Measurements from ENCODE around the gene CHST15. TPM values are rescaled to one million over a fixed set of nuclear protein-coding genes. Genes with fewer than 3 reads are reported as not detected.

CHST15 gene
- total and polyA plus RNA-seq, 4 donors = 4.5 to 43.8 (median 25.0) TPM

DNA sequence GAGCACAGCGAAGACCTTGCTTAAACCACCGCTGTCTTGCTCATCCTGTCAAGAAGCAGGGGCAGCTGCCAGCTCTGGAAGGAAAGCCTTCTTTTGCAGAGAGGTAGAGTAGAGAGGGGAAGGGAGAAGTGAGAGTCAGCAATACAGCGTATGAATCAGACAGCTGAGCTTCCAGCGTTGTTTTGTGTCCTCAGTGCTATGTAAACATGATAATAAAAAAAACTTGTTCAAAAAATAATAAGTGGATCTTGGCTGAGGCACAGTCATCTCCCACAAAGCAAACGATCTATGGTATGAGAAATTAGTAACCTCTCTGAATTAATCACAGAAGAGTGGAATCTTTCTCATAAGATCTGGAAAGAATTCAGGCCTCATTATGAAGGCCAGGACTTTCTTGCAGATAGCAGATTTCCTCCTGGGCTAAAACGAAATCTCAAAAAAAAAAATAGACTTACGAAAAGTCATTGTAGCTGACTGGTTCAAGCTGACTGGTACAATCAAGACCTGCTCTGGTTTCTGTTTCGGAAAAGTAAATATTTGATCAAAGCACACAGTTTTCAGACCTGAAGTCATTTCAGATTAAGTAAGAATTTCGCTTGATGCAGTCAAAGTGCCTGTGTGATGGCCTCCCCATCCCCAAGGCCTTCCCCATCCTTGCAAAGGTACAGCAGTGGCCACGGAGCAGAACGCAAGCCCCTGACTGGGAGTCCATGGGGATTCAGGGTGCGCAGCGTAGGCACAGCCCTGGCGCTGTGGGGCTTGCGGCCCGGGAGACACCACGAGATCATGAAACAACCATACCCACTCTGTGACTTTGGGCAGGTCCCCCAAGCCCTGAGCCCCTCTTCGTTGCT, 29.4 kb downstream of the CHST15 start:
- H3K9me3 ChIP-seq (ENCODE audit: control insufficient read depth, low read length) = no peaks in the 10 kb centered on the region
- intact Hi-C loops (cut with DNase I) = no loop called here
- DNase-seq = peak in 1 of 2 donors; percentile 55
- no peak overlapping the region for H3K27ac ChIP-seq (ENCODE audit: low read depth in 1 of 2, low read length in 2 of 2)
- no peak for ATAC-seq (ENCODE audit: low FRiP score)
- 66 to 70% methylated on average over 18 of the region's 18 CpGs for WGBS, 2 donors
- H3K36me3 ChIP-seq (ENCODE audit: control insufficient read depth in 1 of 2, insufficient read depth in 2 of 2, low read length in 1 of 2) = no peaks in the 10 kb centered on the region
- no peak overlapping the region for H3K4me3 ChIP-seq (ENCODE audit: low read length in 2 of 2)
- no peaks in the 10 kb centered on the region for H3K27me3 ChIP-seq (ENCODE audit: control insufficient read depth in 1 of 2, insufficient read depth in 2 of 2, low read length in 1 of 2)
- no peaks in the 10 kb centered on the region for H3K4me1 ChIP-seq (ENCODE audit: control insufficient read depth in 1 of 2, insufficient read depth in 2 of 2, low read length in 2 of 2)

DNA sequence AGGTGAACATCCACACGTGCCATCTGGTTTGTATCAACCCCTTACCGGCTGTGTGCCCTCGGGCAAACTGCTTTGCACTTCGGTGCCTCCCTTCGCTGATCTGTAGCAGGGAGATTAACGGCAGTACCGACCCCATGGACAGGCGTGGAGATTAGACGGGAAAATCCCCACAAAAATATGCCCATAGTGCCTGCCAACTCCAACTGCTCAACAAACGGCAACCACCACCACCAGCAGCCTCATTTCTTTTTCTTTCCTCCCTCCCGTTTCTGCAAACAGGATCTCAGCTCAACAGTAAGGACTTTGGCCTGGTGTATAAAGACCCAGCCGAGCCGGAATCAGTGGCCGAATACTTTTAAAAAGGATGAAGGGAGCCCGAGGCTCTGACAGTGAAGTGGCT, 31.0 kb downstream of the CHST15 start:
- WGBS, 2 donors = 84 to 91% methylated on average over 15 of the region's 15 CpGs
- ATAC-seq (ENCODE audit: low FRiP score) (no peak), DNase-seq (peak in 1 of 2 donors; percentile 33)
- Histone ChIP-seq H3K4me1 (ENCODE audit: control insufficient read depth in 1 of 2, insufficient read depth in 2 of 2, low read length in 2 of 2) (no peaks in the 10 kb centered on the region), H3K9me3 (ENCODE audit: control insufficient read depth, low read length) (no peaks in the 10 kb centered on the region), H3K27ac (ENCODE audit: low read depth in 1 of 2, low read length in 2 of 2) (no peak overlapping the region), H3K36me3 (ENCODE audit: control insufficient read depth in 1 of 2, insufficient read depth in 2 of 2, low read length in 1 of 2) (no peaks in the 10 kb centered on the region), H3K27me3 (ENCODE audit: control insufficient read depth in 1 of 2, insufficient read depth in 2 of 2, low read length in 1 of 2) (no peaks in the 10 kb centered on the region), H3K4me3 (ENCODE audit: low read length in 2 of 2) (no peak overlapping the region)
- intact Hi-C loops (cut with DNase I) = no loop called here

DNA sequence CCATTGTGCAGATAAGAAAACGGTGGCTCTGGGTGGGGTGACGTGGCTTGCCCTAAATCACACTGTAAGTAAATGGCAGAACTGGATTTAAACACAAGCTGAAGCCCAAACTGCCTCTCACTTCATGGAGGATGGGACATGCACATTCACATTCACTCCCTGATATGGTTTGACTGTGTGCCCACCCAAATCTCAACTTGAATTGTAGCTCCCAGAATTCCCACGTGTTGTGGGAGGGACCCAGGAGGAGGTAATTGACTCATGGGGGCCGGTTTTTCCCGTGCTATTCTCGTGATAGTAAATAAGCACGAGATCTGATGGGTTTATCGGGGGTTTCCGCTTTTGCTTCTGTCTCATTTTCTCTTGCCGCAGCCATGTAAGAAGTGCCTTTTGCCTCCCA, 32.4 kb downstream of the CHST15 start:
- intact Hi-C loops (cut with DNase I) = no loop called here
- Histone ChIP-seq H3K27ac (ENCODE audit: low read depth in 1 of 2, low read length in 2 of 2) (no peak overlapping the region), H3K4me1 (ENCODE audit: control insufficient read depth in 1 of 2, insufficient read depth in 2 of 2, low read length in 2 of 2) (no peaks in the 10 kb centered on the region), H3K27me3 (ENCODE audit: control insufficient read depth in 1 of 2, insufficient read depth in 2 of 2, low read length in 1 of 2) (no peaks in the 10 kb centered on the region), H3K36me3 (ENCODE audit: control insufficient read depth in 1 of 2, insufficient read depth in 2 of 2, low read length in 1 of 2) (no peaks in the 10 kb centered on the region), H3K9me3 (ENCODE audit: control insufficient read depth, low read length) (no peaks in the 10 kb centered on the region), H3K4me3 (ENCODE audit: low read length in 2 of 2) (no peak overlapping the region)
- DNase-seq = peak in 1 of 2 donors; percentile 1
- ATAC-seq (ENCODE audit: low FRiP score) = no peak
- 87 to 89% methylated on average over 10 of the region's 10 CpGs for WGBS, 2 donors

DNA sequence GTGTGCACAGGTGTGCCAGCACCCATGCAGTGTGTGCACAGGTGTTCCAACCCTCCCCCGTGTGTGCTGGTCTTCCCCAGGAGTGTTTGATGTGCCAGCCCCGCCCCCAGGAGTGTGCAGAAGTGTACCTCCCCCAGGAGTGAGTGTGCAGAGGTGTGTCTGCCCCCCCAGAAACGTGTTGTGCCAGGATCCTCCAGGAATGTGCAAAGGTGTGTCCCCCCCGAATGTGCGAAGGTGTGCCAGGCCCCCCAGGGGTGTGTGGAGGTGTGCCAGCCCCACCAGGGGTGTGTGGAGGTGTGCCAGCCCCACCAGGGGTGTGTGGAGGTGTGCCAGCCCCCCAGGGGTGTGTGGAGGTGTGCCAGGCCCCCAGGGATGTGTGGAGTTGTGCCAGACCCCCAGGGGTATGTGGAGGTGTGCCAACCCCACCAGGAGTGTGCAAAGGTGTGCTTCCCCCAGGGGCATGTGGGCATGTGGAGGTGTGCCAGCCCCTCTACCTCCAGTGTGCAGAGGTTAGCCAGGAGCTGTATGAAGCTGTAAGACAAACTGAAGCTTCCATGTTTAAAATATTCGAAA, 33.2 kb downstream of the CHST15 start:
- no peaks in the 10 kb centered on the region for H3K9me3 ChIP-seq (ENCODE audit: control insufficient read depth, low read length)
- no peaks in the 10 kb centered on the region for H3K4me1 ChIP-seq (ENCODE audit: control insufficient read depth in 1 of 2, insufficient read depth in 2 of 2, low read length in 2 of 2)
- WGBS, 2 donors = 79 to 85% methylated on average over 6 of the region's 6 CpGs
- no peaks in the 10 kb centered on the region for H3K27me3 ChIP-seq (ENCODE audit: control insufficient read depth in 1 of 2, insufficient read depth in 2 of 2, low read length in 1 of 2)
- H3K4me3 ChIP-seq (ENCODE audit: low read length in 2 of 2) = no peak overlapping the region
- intact Hi-C loops (cut with DNase I) = no loop called here
- no peaks in the 10 kb centered on the region for H3K36me3 ChIP-seq (ENCODE audit: control insufficient read depth in 1 of 2, insufficient read depth in 2 of 2, low read length in 1 of 2)
- no peak for ATAC-seq (ENCODE audit: low FRiP score)
- DNase-seq = peak in 1 of 2 donors; percentile 68
- H3K27ac ChIP-seq (ENCODE audit: low read depth in 1 of 2, low read length in 2 of 2) = no peak overlapping the region

DNA sequence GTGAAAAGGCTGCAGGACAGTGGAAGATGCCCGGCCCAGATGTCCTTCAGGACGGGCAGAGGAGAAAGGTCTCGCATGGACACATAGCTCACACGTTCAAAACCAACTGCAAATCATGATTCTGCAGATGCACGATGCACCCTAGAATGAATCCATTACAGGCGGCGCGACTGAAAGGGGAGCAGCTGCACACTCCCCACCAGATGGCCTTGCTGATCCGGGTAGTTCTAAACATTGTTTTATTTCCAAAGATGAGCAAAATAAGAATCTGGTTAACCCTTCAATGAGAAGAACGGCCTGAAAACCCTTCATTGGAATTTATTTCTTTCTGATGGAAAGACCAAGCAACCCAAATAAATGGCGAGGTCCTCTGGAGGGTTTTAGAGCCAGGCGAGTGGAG, 33.8 kb downstream of the CHST15 start:
- no peaks in the 10 kb centered on the region for H3K36me3 ChIP-seq (ENCODE audit: control insufficient read depth in 1 of 2, insufficient read depth in 2 of 2, low read length in 1 of 2)
- 90 to 92% methylated on average over 12 of the region's 12 CpGs for WGBS, 2 donors
- no peaks in the 10 kb centered on the region for H3K4me1 ChIP-seq (ENCODE audit: control insufficient read depth in 1 of 2, insufficient read depth in 2 of 2, low read length in 2 of 2)
- intact Hi-C loops (cut with DNase I) = no loop called here
- DNase-seq (peak in 1 of 2 donors; percentile 26), ATAC-seq (ENCODE audit: low FRiP score) (no peak)
- no peaks in the 10 kb centered on the region for H3K27me3 ChIP-seq (ENCODE audit: control insufficient read depth in 1 of 2, insufficient read depth in 2 of 2, low read length in 1 of 2)
- no peak overlapping the region for H3K27ac ChIP-seq (ENCODE audit: low read depth in 1 of 2, low read length in 2 of 2)
- no peak overlapping the region for H3K4me3 ChIP-seq (ENCODE audit: low read length in 2 of 2)
- H3K9me3 ChIP-seq (ENCODE audit: control insufficient read depth, low read length) = no peaks in the 10 kb centered on the region

DNA sequence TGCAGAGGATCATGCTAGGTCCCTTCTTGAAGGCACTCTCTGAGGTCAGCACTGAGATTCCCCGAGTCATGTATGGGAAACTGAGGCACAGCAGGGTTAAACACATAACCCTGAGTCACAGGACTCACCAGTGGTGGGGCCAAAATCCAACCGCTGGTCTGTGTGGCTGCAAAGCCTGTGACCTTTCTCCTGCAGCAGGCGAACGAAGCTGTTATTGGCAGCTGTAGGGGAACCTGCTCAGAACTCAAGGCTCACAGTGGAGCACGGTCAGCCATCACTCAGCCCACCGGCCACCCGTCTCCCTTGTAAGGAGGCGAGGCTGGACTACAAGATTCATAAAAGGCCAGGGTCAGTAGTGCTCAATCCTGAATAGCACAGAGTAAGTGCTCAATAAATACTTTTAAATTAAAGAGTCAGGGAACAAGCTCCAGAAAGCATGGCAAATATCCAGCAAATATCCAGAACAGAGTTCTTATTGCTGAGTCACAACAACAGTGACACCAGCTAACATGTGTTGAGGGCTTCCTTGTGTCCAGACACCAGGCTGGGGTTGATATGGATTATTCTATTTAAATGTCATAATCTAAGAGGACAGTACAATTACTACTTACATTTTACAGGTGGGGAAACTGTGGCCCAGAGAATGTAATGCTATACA, 34.9 kb downstream of the CHST15 start:
- H3K27me3 ChIP-seq (ENCODE audit: control insufficient read depth in 1 of 2, insufficient read depth in 2 of 2, low read length in 1 of 2) = no peaks in the 10 kb centered on the region
- DNase-seq (peak in 1 of 2 donors; percentile 32), ATAC-seq (ENCODE audit: low FRiP score) (no peak)
- intact Hi-C loops (cut with DNase I) = no loop called here
- no peak overlapping the region for H3K4me3 ChIP-seq (ENCODE audit: low read length in 2 of 2)
- no peaks in the 10 kb centered on the region for H3K36me3 ChIP-seq (ENCODE audit: control insufficient read depth in 1 of 2, insufficient read depth in 2 of 2, low read length in 1 of 2)
- H3K27ac ChIP-seq (ENCODE audit: low read depth in 1 of 2, low read length in 2 of 2) = no peak overlapping the region
- H3K9me3 ChIP-seq (ENCODE audit: control insufficient read depth, low read length) = no peaks in the 10 kb centered on the region
- WGBS, 2 donors = 91 to 92% methylated on average over 8 of the region's 8 CpGs
- no peaks in the 10 kb centered on the region for H3K4me1 ChIP-seq (ENCODE audit: control insufficient read depth in 1 of 2, insufficient read depth in 2 of 2, low read length in 2 of 2)

DNA sequence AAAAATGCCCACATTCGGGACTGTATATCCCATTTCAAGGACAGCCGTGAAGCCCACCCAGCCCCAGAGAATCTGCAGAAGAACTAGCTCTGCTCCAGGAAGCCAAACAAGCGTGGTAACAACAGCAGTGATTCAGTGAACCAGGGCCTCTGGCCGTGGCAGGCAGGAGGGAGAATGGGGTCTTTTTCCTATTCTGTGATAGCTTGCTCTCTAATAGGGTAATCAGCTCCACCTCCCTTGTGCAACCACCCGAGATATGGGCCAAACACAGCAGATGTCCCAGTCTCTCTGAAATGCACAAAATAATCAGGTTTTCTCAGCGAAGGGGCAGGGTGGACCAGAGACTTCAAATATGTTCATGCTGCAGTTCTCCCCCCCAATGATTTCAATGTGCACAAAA, 35.8 kb downstream of the CHST15 start:
- 88 to 90% methylated on average over 6 of the region's 6 CpGs for WGBS, 2 donors
- no peaks in the 10 kb centered on the region for H3K4me1 ChIP-seq (ENCODE audit: control insufficient read depth in 1 of 2, insufficient read depth in 2 of 2, low read length in 2 of 2)

DNA sequence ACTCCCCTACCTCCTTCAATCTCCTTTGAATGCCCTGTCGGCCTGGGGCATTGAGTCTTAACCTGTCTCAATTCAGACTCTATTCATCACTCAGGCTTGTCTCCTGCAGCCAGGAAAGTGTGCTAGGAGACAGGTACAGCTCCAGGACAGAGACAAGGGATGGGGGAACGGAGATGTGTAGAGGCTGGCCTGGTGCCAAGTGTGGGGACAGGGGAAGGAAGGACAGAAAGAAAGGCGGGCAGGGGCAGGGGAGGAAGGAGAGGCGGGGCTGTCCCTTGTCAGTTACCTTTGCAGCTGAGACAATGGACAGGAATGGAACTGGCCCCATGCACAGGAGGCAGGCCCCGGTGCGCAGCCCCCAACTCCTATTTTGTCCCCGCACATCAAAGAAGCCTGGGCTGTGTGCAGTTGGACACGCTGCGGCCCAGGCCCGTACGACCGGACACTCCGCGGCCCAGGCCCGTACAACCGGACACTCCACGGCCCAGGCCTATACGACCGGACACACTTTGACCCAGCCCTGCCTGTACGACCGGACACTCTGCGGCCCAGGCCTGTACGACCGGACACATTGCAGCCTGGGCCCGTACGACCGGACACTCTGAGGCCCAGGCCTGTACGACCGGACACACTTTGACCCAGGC, 36.9 kb downstream of the CHST15 start:
- WGBS, 2 donors = 95 to 97% methylated on average over 28 to 29 of the region's 29 CpGs
- Histone ChIP-seq H3K4me3 (ENCODE audit: low read length in 2 of 2) (no peak overlapping the region), H3K4me1 (ENCODE audit: control insufficient read depth in 1 of 2, insufficient read depth in 2 of 2, low read length in 2 of 2) (no peaks in the 10 kb centered on the region), H3K27me3 (ENCODE audit: control insufficient read depth in 1 of 2, insufficient read depth in 2 of 2, low read length in 1 of 2) (no peaks in the 10 kb centered on the region), H3K9me3 (ENCODE audit: control insufficient read depth, low read length) (no peaks in the 10 kb centered on the region), H3K36me3 (ENCODE audit: control insufficient read depth in 1 of 2, insufficient read depth in 2 of 2, low read length in 1 of 2) (no peaks in the 10 kb centered on the region), H3K27ac (ENCODE audit: low read depth in 1 of 2, low read length in 2 of 2) (no peak overlapping the region)
- DNase-seq (peak in 1 of 2 donors; percentile 74), ATAC-seq (ENCODE audit: low FRiP score) (peak; percentile 44)
- intact Hi-C loops (cut with DNase I) = no loop called here

More for the DNA sequence above, 35.8 kb downstream of the CHST15 start:
- H3K4me3 ChIP-seq (ENCODE audit: low read length in 2 of 2) = no peak overlapping the region
- DNase-seq (peak in 1 of 2 donors; percentile 10), ATAC-seq (ENCODE audit: low FRiP score) (no peak)
- intact Hi-C loops (cut with DNase I) = no loop called here
- no peaks in the 10 kb centered on the region for H3K9me3 ChIP-seq (ENCODE audit: control insufficient read depth, low read length)
- no peaks in the 10 kb centered on the region for H3K27me3 ChIP-seq (ENCODE audit: control insufficient read depth in 1 of 2, insufficient read depth in 2 of 2, low read length in 1 of 2)
- H3K27ac ChIP-seq (ENCODE audit: low read depth in 1 of 2, low read length in 2 of 2) = no peak overlapping the region
- H3K36me3 ChIP-seq (ENCODE audit: control insufficient read depth in 1 of 2, insufficient read depth in 2 of 2, low read length in 1 of 2) = no peaks in the 10 kb centered on the region
